HG02884 (cell line): Measurements from ENCODE around the gene GALNT3.

Experiments
- ATAC-seq: cut with Tn5 transposase; IDR thresholded peaks from one replicate; pipeline ENCODE4 v1.9.1; 2021; ENCODE audit warnings: mild to moderate bottlenecking, moderate library complexity; ENCODE audit not compliant: unreplicated experiment

Gene GALNT3

GRCh38 chr2:165796819-165797530 is 2.9 kb upstream of the GALNT3 start:
- no peak for ATAC-seq

DNA sequence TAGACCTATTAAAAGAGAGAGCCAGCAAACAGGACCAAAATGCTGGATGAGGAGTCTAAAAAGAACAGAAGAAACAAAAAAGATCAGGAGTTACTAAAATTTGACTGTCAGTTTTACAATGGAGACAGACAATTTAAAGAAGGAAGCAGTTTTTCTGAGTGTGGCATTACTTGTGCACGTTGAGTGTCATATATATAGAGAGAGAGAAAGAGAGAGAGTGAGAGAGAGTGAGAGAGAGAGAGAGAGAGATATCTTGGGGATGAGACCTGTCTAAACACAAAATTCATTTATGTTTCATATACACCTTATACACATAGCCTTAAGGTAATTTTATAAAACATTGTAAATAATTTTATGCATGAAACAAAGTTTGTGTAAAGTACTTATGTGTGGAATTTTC is 2.1 kb upstream of the GALNT3 start:
- no peak for ATAC-seq

DNA sequence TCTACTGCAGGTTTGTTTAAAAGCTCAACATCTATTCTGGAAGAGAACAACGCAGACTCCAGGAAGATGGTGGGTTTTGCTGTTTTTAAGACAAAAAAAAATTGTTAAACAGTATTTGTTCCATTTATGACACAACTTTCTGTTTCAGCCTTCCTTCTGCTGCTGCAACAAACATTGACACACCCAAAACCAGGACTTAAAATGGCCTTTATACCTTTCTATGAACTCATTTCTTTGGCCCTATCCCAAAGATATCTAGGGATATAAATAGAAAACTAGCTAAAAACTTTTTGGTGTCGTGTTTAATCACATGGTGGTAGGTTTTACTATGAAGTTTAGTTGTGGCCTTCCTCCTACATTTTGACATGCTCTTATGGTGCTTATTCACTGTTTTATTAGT is 964 bp upstream of the GALNT3 start:
- peak; percentile 17 for ATAC-seq

DNA sequence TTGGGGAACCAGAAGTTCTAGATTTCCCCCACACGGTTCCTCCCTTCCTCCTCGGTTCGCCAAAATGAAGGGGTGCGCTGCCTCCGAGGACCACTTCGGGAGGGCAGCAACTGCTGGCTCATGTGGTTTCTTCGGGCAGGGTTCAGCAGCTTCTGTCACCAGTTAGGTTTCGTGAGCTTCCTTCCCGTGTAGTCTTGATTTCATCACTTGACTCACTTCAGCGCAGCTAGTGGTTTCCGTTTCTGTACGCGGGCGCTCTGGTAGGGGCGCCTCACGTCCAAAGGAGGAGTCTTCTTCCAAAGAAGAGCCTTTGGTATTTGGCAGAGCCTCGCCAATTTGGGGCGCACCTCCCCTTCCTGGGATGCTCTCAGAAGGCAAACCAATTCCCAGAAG is 485 bp upstream of the GALNT3 start:
- peak; percentile 96 for ATAC-seq

DNA sequence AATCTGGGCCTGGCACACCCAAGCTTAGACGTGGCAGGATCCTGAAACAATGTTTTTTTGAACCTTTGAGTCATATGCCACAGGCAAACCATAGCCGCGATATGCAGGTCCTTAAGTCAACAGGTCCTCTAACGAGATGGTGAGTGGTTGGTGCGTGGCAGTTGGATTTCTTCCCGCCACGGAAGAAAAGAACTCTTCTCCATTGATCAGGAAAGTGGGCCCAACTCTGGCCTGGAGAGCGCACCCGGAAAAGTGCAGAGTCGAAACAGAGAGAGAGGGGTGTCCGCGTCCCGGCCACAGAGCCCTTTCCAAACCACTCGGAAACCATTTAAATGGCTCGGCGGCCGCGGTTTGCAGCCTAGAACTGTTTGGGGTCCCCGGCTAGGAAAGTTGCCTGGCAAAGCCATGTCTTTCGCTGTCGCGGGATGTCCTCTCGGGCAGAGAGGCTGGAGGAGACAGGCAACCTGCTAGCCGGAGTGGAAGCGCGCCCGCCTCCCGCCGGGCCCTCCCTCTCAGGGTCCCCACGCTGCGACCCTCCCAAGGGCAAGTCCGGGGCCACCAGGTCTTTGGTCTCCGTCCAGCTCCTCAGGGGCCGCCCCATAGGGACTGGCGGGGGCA is 777 bp downstream of the GALNT3 start:
- ATAC-seq = no peak

GRCh38 chr2:165792104-165792454 is 2.0 kb downstream of the GALNT3 start:
- no peak for ATAC-seq

DNA sequence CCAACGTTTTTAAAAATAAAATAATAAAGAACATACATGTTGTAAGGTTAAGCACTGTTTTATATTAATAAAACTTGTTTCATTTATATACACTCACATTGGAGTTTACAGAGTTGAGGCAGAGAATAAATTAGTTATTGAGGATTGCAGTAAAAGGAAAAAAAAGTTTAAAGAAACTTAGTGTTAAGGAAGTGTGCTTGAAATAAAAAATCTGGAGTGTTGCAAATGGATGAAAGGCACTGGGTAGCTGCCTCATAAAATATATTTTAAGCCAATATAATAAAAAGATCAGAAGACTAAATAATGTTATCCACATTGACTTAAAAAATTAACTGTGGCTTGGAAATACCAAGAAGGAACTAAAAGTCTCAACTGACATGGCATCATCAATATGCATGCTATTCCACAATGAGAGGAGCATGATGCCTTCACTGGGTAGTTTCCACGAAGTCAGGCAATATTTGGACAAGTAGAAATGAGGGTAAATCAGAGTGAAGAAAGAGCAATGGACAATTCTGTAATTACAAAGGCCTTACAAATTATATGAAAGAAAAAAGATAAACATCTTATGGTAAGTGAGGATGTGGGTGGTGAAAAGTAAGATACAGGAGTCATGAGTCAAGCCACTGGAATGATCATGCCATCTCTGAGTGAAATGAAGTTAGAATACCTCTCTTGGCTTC is 2.5 kb downstream of the GALNT3 start:
- ATAC-seq = no peak

DNA sequence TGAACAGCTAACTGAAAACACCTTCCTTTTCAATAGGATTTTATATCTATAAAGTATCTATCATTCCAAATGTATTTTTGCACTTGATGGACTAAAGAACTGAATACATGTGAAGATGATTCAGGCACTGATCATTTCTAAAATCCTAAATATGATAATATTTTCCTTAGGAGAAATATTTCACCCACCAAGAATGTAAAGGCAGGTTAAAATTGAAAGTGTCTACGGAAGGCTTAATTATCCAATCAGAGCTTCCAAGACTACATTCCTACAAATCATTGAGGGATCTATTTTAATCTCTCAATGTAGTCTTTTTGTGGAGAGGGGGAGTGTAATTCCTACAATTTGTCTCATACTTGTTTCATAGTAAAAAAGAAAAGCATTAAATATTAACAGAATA is 3.6 kb downstream of the GALNT3 start:
- no peak for ATAC-seq

DNA sequence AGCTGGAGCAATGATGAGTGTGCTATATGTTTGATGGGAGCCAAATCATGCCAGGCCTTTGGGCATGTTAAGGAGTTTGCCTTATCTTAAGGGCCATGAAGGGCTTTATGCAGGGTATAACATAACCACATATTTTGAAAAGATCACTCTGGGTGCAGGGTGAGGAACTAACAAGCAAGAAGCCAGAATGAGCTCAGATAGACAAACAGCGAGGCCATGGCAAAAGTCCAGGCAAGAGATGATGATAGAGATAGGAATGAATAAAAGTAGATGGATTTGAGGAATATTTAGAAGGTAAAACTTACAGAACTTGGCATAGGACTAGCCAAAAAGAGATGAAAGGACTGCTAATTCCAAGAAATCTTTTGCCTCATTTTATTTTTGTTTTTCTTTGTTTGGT is 6.7 kb downstream of the GALNT3 start:
- ATAC-seq = no peak

DNA sequence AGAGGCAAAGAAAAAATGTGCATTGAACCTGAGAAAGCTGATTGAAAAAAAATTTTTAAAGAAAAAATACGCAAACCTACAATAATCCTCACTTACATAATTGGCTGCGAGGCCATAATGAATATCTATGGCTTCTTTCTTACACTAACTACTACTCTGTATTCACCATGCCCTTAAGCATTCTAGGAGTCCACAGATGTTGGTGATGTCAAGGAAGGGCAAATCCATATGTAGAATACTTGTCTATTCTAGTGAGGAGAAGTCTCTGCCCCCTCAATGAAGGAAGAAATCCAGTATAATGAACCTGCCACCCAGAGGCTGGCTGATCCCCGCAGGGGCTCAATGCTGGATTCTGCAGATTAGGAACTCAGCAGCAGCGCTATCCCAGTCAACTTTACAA is 14.3 kb downstream of the GALNT3 start:
- ATAC-seq = no peak

GRCh38 chr2:165778653-165779451 is 15.2 kb downstream of the GALNT3 start:
- no peak for ATAC-seq

GRCh38 chr2:165778187-165778556 is 15.9 kb downstream of the GALNT3 start:
- ATAC-seq = no peak

- ATAC-seq = peak; percentile 46
Observed at GRCh38 chr2:165777522-165778186, 16.4 kb downstream of the GALNT3 start.

- ATAC-seq = no peak
Observed at GRCh38 chr2:165776796-165777195, 17.3 kb downstream of the GALNT3 start.

DNA sequence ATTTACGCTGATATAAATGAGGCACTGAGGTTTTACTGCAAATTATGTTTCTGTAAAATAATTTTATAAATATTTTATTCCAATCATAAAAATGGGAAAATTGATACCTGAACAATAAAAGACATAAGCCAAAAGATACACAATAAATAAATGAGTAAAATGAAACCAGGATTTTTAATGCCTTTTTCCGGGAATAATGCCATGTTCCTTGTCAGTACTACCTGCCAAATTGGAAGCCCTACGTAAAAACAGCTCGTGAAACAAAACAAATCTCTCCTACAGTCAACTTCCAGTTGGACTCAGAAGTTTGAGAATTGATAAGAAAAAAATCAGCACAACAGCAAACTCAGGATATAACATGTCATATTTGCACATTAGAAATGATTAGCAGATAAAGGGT is 18.0 kb downstream of the GALNT3 start:
- ATAC-seq = no peak

GRCh38 chr2:165773684-165774083 is 20.4 kb downstream of the GALNT3 start:
- ATAC-seq = no peak

- ATAC-seq = no peak
Observed at GRCh38 chr2:165772183-165772582, 21.9 kb downstream of the GALNT3 start.

DNA sequence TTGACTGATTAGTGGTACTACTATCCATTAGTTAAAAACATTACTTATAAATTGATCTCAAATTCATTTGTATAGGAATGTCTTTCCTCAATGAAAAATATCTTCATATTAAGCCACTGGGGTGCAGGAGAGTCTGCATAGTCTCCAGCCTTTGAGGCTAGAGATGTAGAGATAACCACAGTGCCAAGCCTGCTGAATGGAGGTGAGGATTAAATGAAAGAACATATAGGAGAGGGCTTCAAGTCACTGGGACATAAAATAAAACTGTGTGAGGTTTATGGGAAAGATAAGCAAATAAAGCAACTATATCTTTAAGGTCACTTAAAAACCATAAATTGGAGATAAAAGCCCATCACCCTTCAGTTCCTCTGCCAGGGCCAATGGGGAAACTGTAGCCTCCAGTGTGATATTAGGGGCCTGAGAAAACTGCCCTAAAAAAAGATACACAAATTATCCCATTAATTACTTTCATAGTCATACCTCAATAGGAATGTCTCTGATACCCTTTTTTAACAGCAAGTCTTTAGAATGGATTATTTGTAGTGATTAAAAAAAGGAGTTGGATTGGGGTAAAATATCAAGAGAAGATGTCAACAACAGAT is 27.6 kb downstream of the GALNT3 start:
- no peak for ATAC-seq

GRCh38 chr2:165762723-165763122 is 31.3 kb downstream of the GALNT3 start:
- ATAC-seq = no peak

- no peak for ATAC-seq
Observed at GRCh38 chr2:165757906-165758675, 36.0 kb downstream of the GALNT3 start.
